Measurements from ENCODE around the gene HSPA1L. TPM values are rescaled to one million over a fixed set of nuclear protein-coding genes. Genes with fewer than 3 reads are reported as not detected.
"Not testable (repeated sequence)": the region's sequence is repeated elsewhere in the genome, so short reads cannot be mapped to it uniquely, and the experiment has no call there.

HSPA1L gene
- total RNA-seq, 1 donor from 2014 or later: 5.7 TPM

DNA sequence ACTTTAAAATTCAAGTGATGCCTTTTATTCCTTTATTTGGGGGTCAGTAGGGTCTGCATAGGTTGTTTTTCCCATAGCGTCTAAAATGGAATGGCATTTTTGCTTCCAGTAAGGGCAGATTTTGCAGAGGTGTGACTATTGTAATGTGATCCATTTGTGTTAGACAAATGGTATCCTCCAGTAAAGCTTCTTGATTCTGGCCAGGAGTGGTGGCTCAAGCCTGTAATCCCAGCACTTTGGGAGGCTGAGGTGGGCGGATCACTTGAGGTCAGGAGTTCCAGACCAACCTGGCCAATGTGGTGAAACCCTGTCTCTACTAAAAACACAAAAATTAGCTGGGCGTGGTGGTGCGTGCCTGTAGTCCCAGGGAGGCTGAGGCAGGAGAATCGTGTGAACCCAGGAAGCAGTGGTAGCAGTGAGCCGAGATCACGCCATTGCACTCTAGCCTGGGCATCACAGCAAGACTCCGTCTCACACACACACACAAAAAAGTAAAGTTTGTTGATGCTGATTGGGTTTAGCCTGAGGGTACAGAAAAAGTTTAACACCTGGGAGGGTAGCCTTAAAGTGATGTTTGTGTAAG lies 2.9 kb upstream of the HSPA1L start:
- not testable (repeated sequence) for FAIRE-seq; DNase-seq (ENCODE audit: low spot score in 2 of 2)

DNA sequence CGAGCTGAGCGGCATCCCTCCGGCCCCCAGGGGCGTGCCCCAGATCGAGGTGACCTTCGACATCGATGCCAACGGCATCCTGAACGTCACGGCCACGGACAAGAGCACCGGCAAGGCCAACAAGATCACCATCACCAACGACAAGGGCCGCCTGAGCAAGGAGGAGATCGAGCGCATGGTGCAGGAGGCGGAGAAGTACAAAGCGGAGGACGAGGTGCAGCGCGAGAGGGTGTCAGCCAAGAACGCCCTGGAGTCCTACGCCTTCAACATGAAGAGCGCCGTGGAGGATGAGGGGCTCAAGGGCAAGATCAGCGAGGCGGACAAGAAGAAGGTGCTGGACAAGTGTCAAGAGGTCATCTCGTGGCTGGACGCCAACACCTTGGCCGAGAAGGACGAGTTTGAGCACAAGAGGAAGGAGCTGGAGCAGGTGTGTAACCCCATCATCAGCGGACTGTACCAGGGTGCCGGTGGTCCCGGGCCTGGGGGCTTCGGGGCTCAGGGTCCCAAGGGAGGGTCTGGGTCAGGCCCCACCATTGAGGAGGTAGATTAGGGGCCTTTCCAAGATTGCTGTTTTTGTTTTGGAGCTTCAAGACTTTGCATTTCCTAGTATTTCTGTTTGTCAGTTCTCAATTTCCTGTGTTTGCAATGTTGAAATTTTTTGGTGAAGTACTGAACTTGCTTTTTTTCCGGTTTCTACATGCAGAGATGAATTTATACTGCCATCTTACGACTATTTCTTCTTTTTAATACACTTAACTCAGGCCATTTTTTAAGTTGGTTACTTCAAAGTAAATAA lies 2.2 kb upstream of the HSPA1L start:
- DNase-seq (ENCODE audit: low spot score in 2 of 2); FAIRE-seq: not testable (repeated sequence)

DNA sequence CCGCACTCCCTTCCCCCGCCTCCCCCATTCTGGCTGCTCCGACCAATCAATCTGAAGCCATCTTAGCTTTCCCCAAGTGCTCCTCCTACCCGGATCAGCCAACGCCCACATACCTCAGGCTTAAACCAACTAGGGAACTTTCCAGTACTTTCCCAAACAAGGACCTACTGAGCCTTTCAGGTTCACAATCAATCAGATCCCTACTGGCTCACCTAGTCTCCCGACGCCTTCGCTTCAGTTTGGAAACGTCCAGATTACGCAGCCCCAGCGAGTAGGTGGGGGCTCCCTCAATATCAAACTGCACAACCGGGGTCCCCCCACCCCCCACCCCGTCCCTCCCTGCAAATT lies 432 bp downstream of the HSPA1L start:
- FAIRE-seq (no peak), DNase-seq (ENCODE audit: low spot score in 2 of 2) (peak; percentile 82 to 84)

DNA sequence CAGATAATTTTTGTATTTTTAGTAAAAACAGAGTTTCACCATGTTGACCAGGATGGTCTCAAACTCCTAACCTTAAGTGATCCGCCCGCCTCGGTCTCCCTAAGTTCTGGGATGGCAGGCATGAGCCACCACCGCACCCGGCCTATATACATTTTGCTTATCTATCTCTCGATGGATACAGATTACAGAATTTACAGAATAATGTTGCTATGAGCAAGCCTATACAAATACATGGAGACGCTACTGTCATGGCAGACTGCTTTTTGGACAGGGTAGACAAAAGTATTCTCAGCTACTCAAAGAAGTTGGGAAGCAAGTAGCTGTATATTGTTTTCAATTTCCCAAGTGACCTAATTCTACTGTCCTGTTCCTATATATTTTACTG lies 1.6 kb downstream of the HSPA1L start:
- DNase-seq (ENCODE audit: low spot score in 2 of 2): no peak
- no peak for FAIRE-seq

DNA sequence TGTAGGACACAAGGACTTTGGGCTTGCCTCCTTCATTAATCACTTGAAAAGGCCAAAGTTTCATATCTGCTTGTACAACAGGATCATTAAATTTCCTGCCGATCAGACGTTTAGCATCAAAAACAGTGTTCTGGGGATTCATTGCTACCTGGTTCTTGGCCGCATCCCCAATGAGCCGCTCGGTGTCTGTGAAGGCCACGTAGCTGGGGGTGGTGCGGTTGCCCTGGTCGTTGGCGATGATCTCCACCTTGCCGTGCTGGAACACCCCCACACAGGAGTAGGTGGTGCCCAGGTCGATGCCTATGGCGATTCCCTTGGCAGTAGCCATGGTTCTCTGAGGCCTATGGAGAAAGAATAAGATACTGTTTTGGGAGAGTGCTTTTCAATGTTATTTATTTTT lies 3.4 kb downstream of the HSPA1L start:
- DNase-seq (ENCODE audit: low spot score in 2 of 2) (no peak), FAIRE-seq (no peak)

DNA sequence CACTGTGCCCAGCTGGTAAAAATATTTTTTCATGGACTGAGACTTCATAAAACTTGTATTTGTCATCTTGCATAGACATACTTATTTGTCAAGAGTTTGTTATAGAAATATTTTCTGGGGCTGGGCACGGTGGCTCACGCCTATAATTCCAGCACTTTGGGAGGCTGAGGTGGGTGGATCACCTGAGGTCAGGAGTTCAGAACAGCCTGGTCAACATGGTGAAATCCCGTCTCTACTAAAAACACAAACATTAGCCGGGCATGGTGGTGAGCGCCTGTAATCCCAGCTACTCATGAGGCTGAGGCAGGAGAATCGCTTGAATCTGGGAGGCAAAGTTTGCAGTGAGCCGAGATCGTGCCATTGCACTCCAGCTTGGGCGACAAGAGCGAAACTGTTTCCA lies 6.5 kb downstream of the HSPA1L start:
- not testable (repeated sequence) for FAIRE-seq; DNase-seq (ENCODE audit: low spot score in 2 of 2)

DNA sequence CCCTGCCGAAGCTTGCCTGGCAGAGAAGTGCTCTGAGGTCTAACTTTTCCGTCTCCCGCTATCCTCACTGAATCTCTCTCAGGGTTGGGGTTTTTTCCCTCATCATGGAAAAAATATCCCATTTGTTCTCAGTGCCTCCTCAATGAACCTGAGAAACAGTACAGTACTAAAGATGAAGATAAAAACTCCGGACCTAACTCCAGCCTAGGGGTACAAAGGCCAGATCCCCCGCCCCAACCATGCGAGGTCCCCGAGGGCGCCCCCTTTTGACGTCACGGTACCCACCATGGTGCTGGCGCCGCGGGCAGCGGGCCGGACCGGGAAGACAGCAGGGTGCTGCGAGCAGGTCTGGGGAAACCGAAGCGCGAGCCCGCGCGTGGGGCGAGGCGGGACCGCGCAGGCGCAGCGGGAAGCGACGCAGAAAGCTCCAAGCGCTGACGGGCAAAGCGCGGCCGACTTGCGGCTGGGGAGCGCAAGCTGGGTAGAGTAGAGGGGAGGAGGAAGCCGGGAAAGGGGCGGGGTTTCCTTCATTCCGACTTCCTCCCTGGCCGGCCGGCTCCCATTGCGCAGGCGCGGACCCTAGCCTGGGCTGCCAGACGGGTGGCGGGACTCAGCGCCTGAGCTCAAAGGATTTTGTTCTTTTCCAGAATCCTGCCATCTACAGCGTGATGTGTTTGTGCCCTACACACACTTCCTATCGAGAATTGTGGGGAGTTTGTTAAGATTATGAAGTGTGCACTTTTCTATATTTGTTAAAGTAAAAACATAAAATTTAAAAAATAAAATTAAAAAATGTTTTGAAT lies 8.4 kb downstream of the HSPA1L start, which contains the start of gene LSM2:
LSM2 (minus strand) TSS at position 497 of the 803 bp plus-strand sequence; CDS start at position 288, 209 bp downstream.
- FAIRE-seq: no peak
- DNase-seq (ENCODE audit: low spot score in 2 of 2): peak; percentile 96 to 98

DNA sequence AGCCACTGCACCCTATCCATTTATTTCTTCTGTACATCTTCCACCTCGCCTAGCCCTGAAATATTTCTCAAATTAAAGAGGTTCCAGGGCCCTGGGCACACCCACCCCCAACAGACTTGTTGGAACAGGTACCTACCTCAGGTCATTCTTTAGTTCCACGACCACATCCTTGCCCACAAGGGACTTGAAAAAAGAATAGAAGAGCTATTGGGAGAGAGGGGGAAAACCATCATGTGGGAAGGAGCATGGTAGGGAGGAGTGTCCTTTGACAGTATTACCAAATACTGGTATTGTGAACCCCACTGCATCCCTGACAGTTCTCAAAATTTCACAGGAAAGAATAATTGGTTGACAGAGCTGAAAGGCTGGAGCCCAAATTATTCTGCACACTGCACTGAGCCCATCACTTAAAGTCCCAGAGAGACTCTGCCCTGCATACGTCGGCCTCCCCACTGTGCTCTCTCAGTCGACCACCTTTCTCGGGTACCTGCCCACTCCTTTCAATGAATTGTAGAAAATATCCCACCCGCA lies 9.1 kb downstream of the HSPA1L start:
- DNase-seq (ENCODE audit: low spot score in 2 of 2): no peak
- FAIRE-seq: no peak

DNA sequence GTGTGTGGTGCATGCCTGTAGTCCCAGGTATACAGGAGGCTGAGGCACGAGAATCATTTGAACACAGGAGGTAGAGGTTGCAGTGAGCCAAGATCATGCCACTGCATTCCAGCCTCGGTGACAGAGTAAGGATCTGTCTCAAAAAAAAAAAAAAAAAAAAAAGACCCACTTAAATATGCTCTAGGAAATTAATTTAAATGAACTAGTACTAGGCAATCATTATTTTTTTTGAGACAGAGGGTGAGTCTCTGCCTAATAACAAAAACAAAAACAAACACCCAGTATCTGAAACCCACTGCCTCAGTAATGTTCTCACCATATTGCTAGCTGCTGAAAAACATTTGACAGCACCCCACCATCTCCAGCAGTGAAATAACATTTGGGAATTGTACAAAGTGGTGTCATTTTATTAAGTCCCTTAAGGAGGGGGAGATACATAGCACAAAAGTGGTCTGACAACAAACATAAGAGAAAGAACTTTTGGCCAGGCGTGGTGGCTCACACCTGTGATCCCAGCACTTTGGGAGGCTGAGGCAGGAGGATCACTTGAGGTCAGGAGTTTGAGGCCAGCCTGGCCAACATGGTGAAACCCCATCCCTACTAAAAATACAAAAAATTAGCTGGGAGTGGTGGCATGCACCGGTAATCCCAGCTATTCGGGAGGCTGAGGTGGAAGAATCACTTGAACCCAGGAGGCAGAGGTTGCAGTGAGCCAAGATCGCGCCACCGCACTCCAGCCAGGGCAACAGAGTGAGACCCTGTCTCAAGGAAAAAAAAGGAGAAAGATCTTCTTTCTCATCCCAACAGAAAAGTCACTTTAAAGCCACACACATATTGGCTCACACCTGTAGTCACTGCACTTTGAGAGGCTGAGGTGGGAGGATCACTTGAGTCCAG lies 13.8 kb downstream of the HSPA1L start:
- not testable (repeated sequence) for DNase-seq (ENCODE audit: low spot score in 2 of 2); FAIRE-seq

DNA sequence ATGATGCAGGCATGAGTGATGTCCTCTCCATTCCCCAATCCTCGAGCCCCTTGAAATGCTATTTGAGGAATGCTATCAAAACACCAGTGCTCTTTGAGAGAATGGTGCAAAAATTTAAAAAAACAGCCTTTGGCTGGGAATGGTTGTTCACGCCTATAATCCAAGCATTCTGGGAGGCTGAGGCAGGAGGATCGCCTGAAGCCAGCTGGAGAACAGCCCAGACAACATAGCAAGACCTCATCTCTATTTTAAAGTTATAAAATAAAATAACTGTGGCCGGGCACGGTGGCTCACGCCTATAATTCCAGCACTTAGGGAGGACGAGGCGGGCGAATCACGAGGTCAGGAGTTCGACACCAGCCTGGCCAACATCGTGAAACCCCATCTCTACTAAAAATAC lies 15.3 kb downstream of the HSPA1L start:
- DNase-seq (ENCODE audit: low spot score in 2 of 2): no peak

DNA sequence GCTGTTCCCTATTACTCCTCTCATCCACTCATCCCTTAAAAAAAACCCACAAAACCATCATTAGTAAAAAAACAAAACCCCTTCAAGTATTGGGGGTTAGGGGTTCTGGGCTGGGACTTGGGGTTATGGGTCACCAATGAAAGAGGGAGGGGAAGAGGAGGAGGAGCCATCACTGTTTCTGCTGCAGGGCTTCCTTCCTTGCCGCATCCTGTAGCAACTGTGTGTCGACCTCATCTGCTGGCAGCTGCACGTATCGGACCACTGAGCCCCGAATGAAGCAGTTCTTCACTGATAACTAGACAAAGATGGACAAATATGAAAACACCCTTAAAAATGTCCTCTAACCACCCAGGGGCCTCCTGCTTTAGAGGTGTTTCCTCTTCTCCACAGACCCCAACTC lies 17.5 kb downstream of the HSPA1L start:
- DNase-seq (ENCODE audit: low spot score in 2 of 2) (no peak), FAIRE-seq (no peak)

More for the DNA sequence above, 15.3 kb downstream of the HSPA1L start:
- FAIRE-seq: no peak

DNA sequence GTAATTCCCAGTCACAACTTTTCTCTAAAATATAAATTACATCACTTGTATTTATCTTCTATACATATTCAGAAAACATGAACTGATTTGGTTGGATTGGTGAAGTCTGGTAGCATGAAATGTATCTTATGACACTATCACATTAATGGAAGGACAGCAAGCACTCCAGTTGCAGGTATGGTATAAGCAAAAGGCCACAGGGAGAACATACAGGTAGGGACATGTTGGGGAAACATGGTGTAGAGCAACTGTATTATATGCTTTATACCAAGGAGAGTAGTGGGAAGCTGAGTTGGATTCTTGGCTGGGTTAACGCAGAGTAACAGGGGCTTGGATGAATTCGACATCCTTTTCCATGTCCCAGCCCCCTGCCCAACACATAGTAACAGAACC lies 18.1 kb downstream of the HSPA1L start:
- FAIRE-seq (no peak), DNase-seq (ENCODE audit: low spot score in 2 of 2) (no peak)

DNA sequence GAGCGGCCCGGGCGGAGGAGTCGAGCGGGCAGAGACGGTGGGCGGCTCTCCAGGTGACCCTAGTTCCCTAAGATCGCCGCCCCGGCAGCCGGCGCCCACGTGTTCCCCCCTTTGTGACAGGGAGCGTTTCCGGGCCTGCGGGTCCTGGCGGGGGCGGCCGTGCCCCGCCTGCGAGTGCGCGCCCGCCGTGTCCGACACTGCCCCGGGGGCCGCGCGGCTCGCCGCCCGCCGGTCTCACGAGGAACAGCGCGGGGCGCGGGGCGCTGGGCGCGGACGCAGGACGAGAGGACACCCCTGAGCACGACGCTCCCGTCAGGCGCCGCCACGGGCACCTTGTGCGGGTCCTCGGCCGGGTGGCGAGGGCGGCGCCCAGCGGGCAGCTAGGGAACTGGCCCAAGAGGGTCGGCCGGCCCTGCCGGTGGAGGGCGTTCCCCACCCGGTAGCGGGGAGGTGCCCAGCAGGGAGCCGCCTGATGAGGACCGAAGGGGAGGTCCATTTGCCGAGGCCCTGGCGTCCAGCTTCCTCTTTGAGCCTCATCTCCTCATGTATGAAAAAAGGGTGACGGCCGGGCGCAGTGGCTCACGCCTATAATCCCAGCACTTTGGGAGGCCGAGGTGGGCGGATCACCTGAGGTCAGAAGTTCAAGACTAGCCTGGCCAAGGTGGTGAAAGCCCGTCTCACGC lies 19.3 kb downstream of the HSPA1L start, which contains the start of gene VARS1:
VARS1 (minus strand) TSS at position 137 of the 683 bp plus-strand sequence. CDS start 535 bp downstream, outside the sequence.
- peak; percentile 95 to 96 for DNase-seq (ENCODE audit: low spot score in 2 of 2)
- FAIRE-seq: no peak

DNA sequence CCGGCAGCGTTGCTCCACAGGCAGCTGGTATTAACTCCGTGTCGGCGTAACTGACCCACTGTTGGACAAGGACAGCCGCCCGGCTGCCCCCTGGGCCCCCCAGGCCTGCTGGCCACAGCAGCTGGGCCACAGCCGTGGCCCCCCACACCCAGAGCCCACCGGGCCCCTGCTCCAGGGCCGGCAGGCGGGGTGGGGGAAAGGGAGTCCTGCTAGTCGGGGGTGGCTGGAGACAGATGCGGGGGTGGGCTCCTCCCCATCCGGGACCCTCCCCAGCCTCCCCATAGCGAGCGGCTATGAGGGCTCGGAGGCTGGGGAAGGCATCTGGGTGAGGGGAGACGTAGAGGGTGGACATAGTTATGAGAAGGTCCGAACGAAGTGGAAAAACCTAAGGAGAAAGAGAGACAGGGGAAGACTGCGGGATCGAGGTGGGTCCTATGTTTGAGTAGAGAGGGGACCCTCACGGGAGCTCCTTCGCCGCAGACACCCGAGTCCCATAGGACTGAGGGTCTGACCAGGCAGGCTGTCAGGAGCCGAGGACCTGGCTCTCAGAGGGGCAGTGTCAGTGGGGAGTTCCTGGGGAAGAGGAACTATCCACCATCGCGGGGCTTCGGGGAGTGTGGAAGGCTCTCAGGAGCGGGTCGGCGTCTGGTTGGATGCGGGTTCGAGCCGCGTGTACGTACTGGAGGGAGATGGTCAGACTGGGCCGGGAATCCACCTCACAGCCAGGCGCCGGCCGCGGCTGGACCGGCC lies 20.0 kb downstream of the HSPA1L start:
- no peak for FAIRE-seq
- DNase-seq (ENCODE audit: low spot score in 2 of 2): peak in 1 of 2 donors; percentile 74

DNA sequence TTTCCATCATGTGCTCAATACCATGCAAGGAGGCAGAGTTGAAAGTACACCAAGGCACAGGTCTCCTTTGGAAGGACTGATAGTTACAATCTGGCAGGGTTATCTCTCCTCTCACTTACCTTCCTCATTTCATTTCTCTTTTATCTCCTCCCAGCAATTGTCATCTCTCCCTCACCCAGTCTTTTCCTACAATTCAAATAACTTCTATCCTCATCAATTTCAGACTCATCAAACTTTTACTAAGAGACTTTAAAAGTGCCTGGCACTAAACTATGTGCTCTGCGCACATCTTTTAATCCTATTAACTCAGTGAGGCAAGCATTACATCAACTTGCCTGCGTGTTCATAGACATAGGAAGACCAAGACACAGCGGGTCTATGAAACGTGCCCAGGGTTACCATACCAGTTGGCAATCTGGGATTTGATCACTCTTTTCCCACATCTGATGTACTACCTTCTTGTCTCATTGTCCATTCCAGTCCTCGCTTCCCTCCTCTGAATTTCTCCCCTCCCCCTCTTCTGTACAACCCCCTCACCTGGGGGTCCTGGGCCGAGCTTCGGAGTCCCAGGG lies 20.7 kb downstream of the HSPA1L start:
- FAIRE-seq (no peak), DNase-seq (ENCODE audit: low spot score in 2 of 2) (peak; percentile 38)

DNA sequence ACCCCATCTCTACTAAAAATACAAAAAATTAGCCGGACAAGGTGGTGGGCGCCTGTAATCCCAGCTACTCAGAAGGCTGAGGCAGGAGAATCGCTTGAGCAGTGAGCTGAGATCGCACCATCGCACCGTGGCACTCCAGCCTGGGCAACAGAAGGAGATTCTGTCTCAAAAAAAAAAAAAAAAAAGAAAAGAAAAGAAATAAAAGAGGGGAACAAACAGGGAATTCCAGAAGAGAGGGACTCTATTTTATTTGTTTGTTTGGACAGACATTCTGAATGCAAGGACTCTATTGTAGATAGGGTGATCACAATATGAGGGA lies 21.2 kb downstream of the HSPA1L start:
- not testable (repeated sequence) for DNase-seq (ENCODE audit: low spot score in 2 of 2); FAIRE-seq

DNA sequence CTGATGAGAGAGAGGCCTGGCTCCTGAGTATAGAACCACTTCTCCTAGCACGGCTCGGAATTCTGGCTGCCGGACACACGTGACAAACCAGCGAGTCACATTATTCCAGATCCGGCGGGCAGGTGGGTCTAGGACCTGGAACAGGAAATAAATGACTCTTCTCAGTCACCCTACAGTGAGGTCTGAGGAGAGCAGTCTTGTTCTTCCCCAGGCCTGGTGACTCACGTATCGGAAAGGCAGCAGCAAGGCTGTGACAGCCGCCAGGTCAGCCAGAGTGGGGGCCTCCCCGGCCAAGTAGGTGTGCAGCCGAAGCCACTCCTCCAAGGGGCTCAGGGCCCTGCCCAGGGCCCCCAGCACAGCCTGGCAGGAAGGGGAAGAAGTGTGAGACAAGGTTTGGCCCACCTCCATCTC lies 22.3 kb downstream of the HSPA1L start:
- FAIRE-seq (no peak), DNase-seq (ENCODE audit: low spot score in 2 of 2) (peak in 1 of 2 donors; percentile 16)

DNA sequence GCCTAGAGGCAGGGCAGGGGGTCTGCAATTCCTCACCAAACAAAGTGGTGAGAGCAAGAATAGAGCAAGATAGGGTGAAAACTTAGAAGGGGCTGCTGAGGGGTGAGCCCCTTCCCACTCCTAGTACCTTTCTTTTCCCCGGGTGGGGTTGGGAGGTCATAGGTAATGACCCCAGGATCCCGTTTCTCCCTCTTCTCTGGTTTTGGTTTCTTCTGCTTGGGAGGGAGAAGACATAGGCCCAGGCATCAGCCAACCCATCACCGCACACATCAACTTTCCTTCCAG lies 23.1 kb downstream of the HSPA1L start:
- DNase-seq (ENCODE audit: low spot score in 2 of 2): peak in 1 of 2 donors; percentile 6
- FAIRE-seq: no peak
